SJSA1 (cell line): Measurements from ENCODE around the gene DCLRE1C. TPM values are rescaled to one million over a fixed set of nuclear protein-coding genes. Genes with fewer than 3 reads are reported as not detected.

ENCODE experiments used
- DNase-seq, 2 experiments: peaks; one replicate each; pipeline ENCODE4 v3.0.0-alpha.2; 2015 to 2020; ENCODE audit warnings: low spot score in 2 of 2, low read depth in 1 of 2
- H3K27ac ChIP-seq: fragments of 250-450 bp; sonication (Bioruptor Pico); 2 replicates; pipeline ENCODE4 v1.5.1; 2020; ENCODE audit warnings: mild to moderate bottlenecking, moderate library complexity
- H3K27me3 ChIP-seq: fragments of 250-450 bp; sonication (Bioruptor Pico); replicated peaks from 2 replicates; pipeline ENCODE4 v1.5.1; 2020; ENCODE audit warnings: mild to moderate bottlenecking, moderate library complexity
- H3K36me3 ChIP-seq: fragments of 250-450 bp; sonication (Bioruptor Pico); 2 replicates; pipeline ENCODE4 v1.5.1; 2020; ENCODE audit warnings: mild to moderate bottlenecking
- H3K4me1 ChIP-seq: fragments of 250-450 bp; sonication (Bioruptor Pico); replicated peaks from 2 replicates; pipeline ENCODE4 v1.6.1; 2021; ENCODE audit warnings: mild to moderate bottlenecking
- H3K4me3 ChIP-seq: fragments of 250-450 bp; sonication (Bioruptor Pico); 2 replicates; pipeline ENCODE4 v1.5.1; 2020; ENCODE audit warnings: mild to moderate bottlenecking
- H3K9me3 ChIP-seq: fragments of 250-450 bp; sonication (Bioruptor Pico); replicated peaks from 2 replicates; pipeline ENCODE4 v1.5.1; 2020; ENCODE audit warnings: mild to moderate bottlenecking
- total RNA-seq: library from RNA; depleted of rRNA; stranded (reverse); fragments of >200 nt; shearing (Covaris generic); gene quantifications from 2 replicates; pipeline ENCODE4 v1.2.3, GENCODE V29; 2014; rRNA removed

The DCLRE1C gene
- total RNA-seq, 1 experiment from 2014 or later = 17.2 TPM

- peaks cover 52% of the 10 kb centered on the region for H3K36me3 ChIP-seq
- no peaks in the 10 kb centered on the region for H3K9me3 ChIP-seq
- H3K27me3 ChIP-seq = no peaks in the 10 kb centered on the region
- H3K4me1 ChIP-seq = no peaks in the 10 kb centered on the region
- no peak overlapping the region for H3K27ac ChIP-seq
- no peak overlapping the region for H3K4me3 ChIP-seq
- DNase-seq = no peak
Measured at GRCh38 chr10:14859775-14860174, 94.1 kb downstream of the DCLRE1C start.

- H3K27me3 ChIP-seq = no peaks in the 10 kb centered on the region
- H3K27ac ChIP-seq = no peak overlapping the region
- H3K4me1 ChIP-seq = no peaks in the 10 kb centered on the region
- no peak for DNase-seq
- no peak overlapping the region for H3K4me3 ChIP-seq
- no peaks in the 10 kb centered on the region for H3K9me3 ChIP-seq
- peaks cover 57% of the 10 kb centered on the region for H3K36me3 ChIP-seq
Measured at GRCh38 chr10:14859043-14859442, 94.9 kb downstream of the DCLRE1C start.

- no peaks in the 10 kb centered on the region for H3K27me3 ChIP-seq
- H3K36me3 ChIP-seq = peaks cover 56% of the 10 kb centered on the region
- H3K4me3 ChIP-seq = no peak overlapping the region
- no peaks in the 10 kb centered on the region for H3K4me1 ChIP-seq
- no peaks in the 10 kb centered on the region for H3K9me3 ChIP-seq
- no peak overlapping the region for H3K27ac ChIP-seq
- DNase-seq = no peak
Measured at GRCh38 chr10:14858338-14858960, 95.4 kb downstream of the DCLRE1C start.

DNA sequence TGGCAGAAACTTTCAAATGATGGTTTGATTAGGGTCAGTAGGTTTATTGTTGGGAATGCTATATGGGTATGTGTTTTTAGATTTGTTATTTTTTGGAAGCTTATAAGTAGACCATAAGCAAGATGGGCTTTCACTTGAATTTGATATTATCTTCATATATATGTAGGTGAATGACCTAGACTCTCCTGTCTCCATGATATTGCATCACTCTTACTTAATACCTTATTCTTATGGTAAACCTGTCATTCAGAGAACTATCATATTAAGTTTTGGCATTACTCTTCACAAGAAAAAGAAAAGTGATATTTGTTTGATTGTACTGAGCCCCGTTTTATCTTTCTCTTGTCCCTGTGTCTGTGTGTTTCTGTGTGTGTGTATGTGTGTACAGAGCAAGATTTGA, 98.4 kb downstream of the DCLRE1C start:
- H3K4me1 ChIP-seq = no peaks in the 10 kb centered on the region
- peaks cover 61% of the 10 kb centered on the region for H3K36me3 ChIP-seq
- H3K9me3 ChIP-seq = no peaks in the 10 kb centered on the region
- no peak overlapping the region for H3K4me3 ChIP-seq
- H3K27me3 ChIP-seq = no peaks in the 10 kb centered on the region
- no peak overlapping the region for H3K27ac ChIP-seq
- no peak for DNase-seq

DNA sequence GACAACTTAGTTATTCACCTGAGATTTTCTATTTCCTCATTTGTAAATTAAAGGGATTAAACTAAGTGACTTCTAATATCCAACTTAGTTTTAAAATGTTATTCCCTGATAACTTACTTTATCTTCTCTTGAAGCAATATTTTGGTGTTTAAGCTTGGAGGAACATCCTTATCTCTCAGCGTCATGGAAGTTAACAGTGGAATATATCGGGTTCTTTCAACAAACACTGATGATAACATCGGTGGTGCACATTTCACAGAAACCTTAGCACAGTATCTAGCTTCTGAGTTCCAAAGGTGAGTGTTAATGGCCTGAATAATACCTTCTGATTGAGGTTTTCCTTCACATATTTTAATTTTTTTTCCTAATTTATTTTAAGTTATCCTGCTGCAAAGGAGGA, 101.7 kb downstream of the DCLRE1C start:
- no peak overlapping the region for H3K27ac ChIP-seq
- H3K4me3 ChIP-seq = no peak overlapping the region
- no peaks in the 10 kb centered on the region for H3K4me1 ChIP-seq
- peaks cover 66% of the 10 kb centered on the region for H3K36me3 ChIP-seq
- H3K27me3 ChIP-seq = no peaks in the 10 kb centered on the region
- no peaks in the 10 kb centered on the region for H3K9me3 ChIP-seq
- no peak for DNase-seq

Other genes with a start within 250 kb of the DCLRE1C start
- 31.9 and 35.6 TPM in 2 replicates for gene FAM107B, start 179.2 kb downstream of the DCLRE1C start, total RNA-seq
- gene CDNF, start 116.1 kb downstream of the DCLRE1C start, total RNA-seq = 0.29 and 0.38 TPM in 2 replicates
- gene HSPA14, start 115.8 kb downstream of the DCLRE1C start, total RNA-seq = 36.5 and 40.4 TPM in 2 replicates
- gene MSANTD7, start 115.8 kb downstream of the DCLRE1C start, total RNA-seq = 18.2 and 25.7 TPM in 2 replicates
- 45.1 and 46.0 TPM in 2 replicates for gene SUV39H2, start 75.2 kb downstream of the DCLRE1C start, total RNA-seq
- not detected in 2 replicates for gene MEIG1, start 5.3 kb upstream of the DCLRE1C start, total RNA-seq
- 1.4 and 2.1 TPM in 2 replicates for gene OLAH, start 89.8 kb upstream of the DCLRE1C start, total RNA-seq
- gene ACBD7, start 134.7 kb upstream of the DCLRE1C start, total RNA-seq = 7.3 and 9.1 TPM in 2 replicates
- gene RPP38, start 143.3 kb upstream of the DCLRE1C start, total RNA-seq = 2.8 and 13.9 TPM in 2 replicates
- gene NMT2, start 214.6 kb upstream of the DCLRE1C start, total RNA-seq = 53.7 and 80.6 TPM in 2 replicates